GM23338 (cell line): ENCODE results near the gene SLX9. TPM values are rescaled to one million over a fixed set of nuclear protein-coding genes. Genes with fewer than 3 reads are reported as not detected.

Experiments used
- ATAC-seq: fragments of 200-7000 bp; cut with Tn5 transposase; 3 replicates; pipeline ENCODE4 v1.9.1; 2020
- DNase-seq: peaks from one replicate; pipeline ENCODE4 v3.0.0-alpha.2; 2015; ENCODE audit warnings: low spot score
- H2AFZ ChIP-seq: fragments of 200-600 bp; sonication (generic); 2 replicates; pipeline ENCODE4 v1.8.0; 2016; ENCODE audit warnings: antibody characterized with exemption, mild to moderate bottlenecking, moderate library complexity
- H3F3A ChIP-seq: fragments of 200-600 bp; sonication (generic); replicated peaks from 2 replicates; pipeline ENCODE4 v1.8.0; 2017; ENCODE audit warnings: antibody characterized with exemption, mixed run types, low read depth
- H3K27ac ChIP-seq: fragments of 200-600 bp; sonication (generic); 2 replicates; pipeline ENCODE4 v1.6.1; 2016; ENCODE audit warnings: low read depth
- H3K27me3 ChIP-seq: fragments of 200-600 bp; sonication (generic); 2 replicates; pipeline ENCODE4 v1.8.0; 2016; ENCODE audit warnings: mild to moderate bottlenecking, mixed run types, moderate library complexity; ENCODE audit not compliant: insufficient read depth
- H3K36me3 ChIP-seq: fragments of 200-600 bp; sonication (generic); 2 replicates; pipeline ENCODE4 v1.8.0; 2016; ENCODE audit warnings: mild to moderate bottlenecking; ENCODE audit not compliant: insufficient read depth
- H3K4me1 ChIP-seq: fragments of 200-600 bp; sonication (generic); 2 replicates; pipeline ENCODE4 v1.8.0; 2016; ENCODE audit warnings: mild to moderate bottlenecking, moderate library complexity; ENCODE audit not compliant: insufficient read depth
- H3K4me2 ChIP-seq: fragments of 200-600 bp; sonication (generic); 2 replicates; pipeline ENCODE4 v1.7.1; 2017; ENCODE audit warnings: mixed run types
- H3K4me3 ChIP-seq: fragments of 200-600 bp; sonication (generic); 2 replicates; pipeline ENCODE4 v1.6.1; 2016; ENCODE audit warnings: mixed run types
- H3K79me2 ChIP-seq: fragments of 200-600 bp; sonication (generic); replicated peaks from 2 replicates; pipeline ENCODE4 v1.8.0; 2017; ENCODE audit warnings: mild to moderate bottlenecking; ENCODE audit not compliant: insufficient read depth
- H3K9me2 ChIP-seq: fragments of 200-600 bp; sonication (generic); 2 replicates; pipeline ENCODE4 v1.8.0; 2017; ENCODE audit not compliant: insufficient read depth
- H4K20me1 ChIP-seq: fragments of 200-600 bp; sonication (generic); replicated peaks from 2 replicates; pipeline ENCODE4 v1.8.0; 2017; ENCODE audit warnings: mild to moderate bottlenecking; ENCODE audit not compliant: insufficient read depth
- H3K27ac Mint-ChIP-seq: 2 replicates; pipeline ENCODE4 v1.8.0; 2020; ENCODE audit warnings: inconsistent platforms, mild to moderate bottlenecking, moderate library complexity, mixed read lengths
- H3K27me3 Mint-ChIP-seq: 3 replicates; pipeline ENCODE4 v1.8.0; 2022; ENCODE audit warnings: low read depth, mild to moderate bottlenecking, moderate library complexity, mixed read lengths, inconsistent platforms; ENCODE audit not compliant: insufficient read depth, poor library complexity
- H3K36me3 Mint-ChIP-seq: 3 replicates; pipeline ENCODE4 v1.8.0; 2021; ENCODE audit warnings: low read depth, mild to moderate bottlenecking, inconsistent platforms, moderate library complexity, mixed read lengths
- H3K4me1 Mint-ChIP-seq: 3 replicates; pipeline ENCODE4 v1.8.0; 2020; ENCODE audit warnings: mild to moderate bottlenecking, inconsistent platforms, mixed read lengths
- H3K4me3 Mint-ChIP-seq: 3 replicates; pipeline ENCODE4 v1.8.0; 2021; ENCODE audit warnings: moderate library complexity, mild to moderate bottlenecking, inconsistent platforms, mixed read lengths
- H3K9me3 Mint-ChIP-seq: 3 replicates; pipeline ENCODE4 v1.8.0; 2020; ENCODE audit warnings: moderate library complexity, mild to moderate bottlenecking, inconsistent platforms, mixed read lengths
- CREB1 ChIP-seq: fragments of 250-450 bp; sonication (Bioruptor Pico); IDR thresholded peaks from 2 replicates; pipeline ENCODE4 v1.5.0; 2020; ENCODE audit warnings: low read depth, mild to moderate bottlenecking, moderate library complexity
- CTCF ChIP-seq, 2 experiments: fragments of 200-600 bp in 1 of 2; sonication (generic) in 1 of 2; conservative IDR thresholded peaks; 2 replicates each; pipeline versions ENCODE4 v1.5.1 to v1.6.1; 2016 to 2017; ENCODE audit warnings: antibody characterized with exemption in 2 of 2, low read depth in 2 of 2, mild to moderate bottlenecking in 2 of 2, moderate library complexity in 1 of 2
- EZH2 ChIP-seq: fragments of 200-600 bp; sonication (generic); IDR thresholded peaks from one replicate; pipeline ENCODE4 v1.8.0; 2017; ENCODE audit warnings: antibody characterized with exemption, mild to moderate bottlenecking, low read depth; ENCODE audit not compliant: unreplicated experiment
- EZH2phosphoT487 ChIP-seq: fragments of 200-600 bp; sonication (generic); IDR thresholded peaks from one replicate; pipeline ENCODE4 v1.8.1; 2018; ENCODE audit warnings: antibody characterized with exemption; ENCODE audit not compliant: unreplicated experiment
- JUNB ChIP-seq: IDR thresholded peaks from one replicate; pipeline ENCODE4 v1.6.1; 2016; ENCODE audit warnings: antibody characterized with exemption; ENCODE audit not compliant: unreplicated experiment
- NANOG ChIP-seq: IDR thresholded peaks from 2 replicates; pipeline ENCODE4 v1.6.1; 2016; ENCODE audit warnings: antibody characterized with exemption, borderline replicate concordance
- POLR2AphosphoS5 ChIP-seq: IDR thresholded peaks from 2 replicates; pipeline ENCODE4 v1.6.1; 2016; ENCODE audit warnings: antibody characterized with exemption, low read depth
- REST ChIP-seq: IDR thresholded peaks from one replicate; pipeline ENCODE4 v1.6.1; 2018; ENCODE audit warnings: antibody characterized with exemption; ENCODE audit not compliant: unreplicated experiment
- STAT1 ChIP-seq: IDR thresholded peaks from one replicate; pipeline ENCODE4 v1.6.1; 2016; ENCODE audit warnings: antibody characterized with exemption; ENCODE audit not compliant: unreplicated experiment
- ZNF331 ChIP-seq: fragments of 250-450 bp; sonication (Bioruptor Pico); IDR thresholded peaks from 2 replicates; pipeline ENCODE4 v1.5.0; 2020; ENCODE audit warnings: low read depth, mild to moderate bottlenecking, moderate library complexity
- polyA plus RNA-seq: library from polyadenylated mRNA; unstranded; fragments of >200 nt; fragmentation: Nextera tagmentation; extraction: Ambion mirVana; gene quantifications from 2 replicates; pipeline ENCODE4 v1.2.1, GENCODE V29; 2016
- total RNA-seq: library from RNA; depleted of rRNA; stranded (reverse); fragments of >200 nt; shearing (Covaris generic); gene quantifications from 2 replicates; pipeline ENCODE4 v1.2.3, GENCODE V29; 2014

Gene SLX9
- total and polyA plus RNA-seq, 2 experiments from 2014 or later, result 41.5 to 46.9 TPM

- Histone ChIP-seq H3K27me3 (no peaks in the 10 kb centered on the region), H2AFZ (no peak overlapping the region), H3K27ac (no peak overlapping the region), H3K4me2 (no peak overlapping the region), H3F3A (no peaks in the 10 kb centered on the region), H3K4me3 (no peak overlapping the region), H3K36me3 (no peaks in the 10 kb centered on the region; the same call in 1 of the 2 replicates), H3K79me2 (peaks cover 82% of the 10 kb centered on the region), H4K20me1 (peaks cover 22% of the 10 kb centered on the region), H3K4me1 (no peaks in the 10 kb centered on the region), H3K9me2 (no peaks in the 10 kb centered on the region)
- Mint-ChIP-seq H3K27me3 (peaks cover 14% of the 10 kb centered on the region), H3K4me3 (no peak overlapping the region), H3K9me3 (no peaks in the 10 kb centered on the region), H3K36me3 (peaks cover 35% of the 10 kb centered on the region), H3K4me1 (peaks cover 4% of the 10 kb centered on the region), H3K27ac (peak overlapping the region; percentile 58; the same call in 1 of the 2 replicates)
- ATAC-seq (no peak), DNase-seq (no peak)
- TF ChIP-seq EZH2phosphoT487, result no peak
- no peak for TF ChIP-seq REST
- TF ChIP-seq POLR2AphosphoS5, result no peak
- no peak for TF ChIP-seq NANOG
- no peak for TF ChIP-seq CTCF (conservative IDR thresholded peaks at IDR 0.05; ENCODE audit: low read depth in 2 of 2)
Observed at GRCh38 chr21:44956356-44957046, 16.7 kb downstream of the SLX9 start.

- DNase-seq (no peak), ATAC-seq (no peak)
- peaks cover 84% of the 10 kb centered on the region for H3K79me2 ChIP-seq
- peaks cover 4% of the 10 kb centered on the region for H3K4me1 Mint-ChIP-seq
- H3K4me1 ChIP-seq, result no peaks in the 10 kb centered on the region
- peak overlapping the region; percentile 74 for H3K27ac Mint-ChIP-seq
- H3K9me2 ChIP-seq, result no peaks in the 10 kb centered on the region
- peaks cover 20% of the 10 kb centered on the region for H4K20me1 ChIP-seq
- peaks cover 14% of the 10 kb centered on the region for H3K27me3 Mint-ChIP-seq
- no peak overlapping the region for H3K4me3 ChIP-seq
- TF ChIP-seq ZNF331 (CRISPR knock-in tag) (no peak), EZH2 (no peak), STAT1 (no peak), JUNB (no peak), CREB1 (no peak), POLR2AphosphoS5 (no peak), CTCF (conservative IDR thresholded peaks at IDR 0.05; ENCODE audit: low read depth in 2 of 2) (no peak), NANOG (no peak), EZH2phosphoT487 (no peak)
- H3K36me3 ChIP-seq, result peaks cover 4% of the 10 kb centered on the region
- H3F3A ChIP-seq, result no peaks in the 10 kb centered on the region
- H3K27ac ChIP-seq, result no peak overlapping the region
- peaks cover 37% of the 10 kb centered on the region for H3K36me3 Mint-ChIP-seq
- H2AFZ ChIP-seq, result no peak overlapping the region
- H3K9me3 Mint-ChIP-seq, result no peaks in the 10 kb centered on the region
- H3K4me2 ChIP-seq, result no peak overlapping the region
- no peaks in the 10 kb centered on the region for H3K27me3 ChIP-seq
- no peak overlapping the region for H3K4me3 Mint-ChIP-seq
Observed at GRCh38 chr21:44957047-44957831, 17.4 kb downstream of the SLX9 start.
